Caco-2 (cell line): ENCODE data around the gene OVCA2. TPM values are rescaled to one million over a fixed set of nuclear protein-coding genes. Genes with fewer than 3 reads are reported as not detected.

ENCODE experiments used
- BruUV-seq: library from RNA; stranded (reverse); fragments of 400-500 nt; replicated peaks from 2 replicates; lab custom pipeline; 2021; lab: Mats Ljungman, UMichigan
- CTCF ChIA-PET: fragments of 300-600 bp; sonication (Branson Sonifier 250); formaldehyde crosslinking; loops from one replicate; lab custom pipeline; 2022; ENCODE audit warnings: antibody characterized with exemption; lab: Charles Lee
- POLR2A ChIA-PET: fragments of 300-600 bp; sonication (Branson Sonifier 250); formaldehyde crosslinking; loops from one replicate; lab custom pipeline; 2022; ENCODE audit warnings: antibody characterized with exemption; lab: Charles Lee
- DNase-seq, 2 experiments: peaks; one replicate each; pipeline versions ENCODE4 v3.0.0 to v3.0.0-alpha.2; 2020 to 2022
- H3K27me3 ChIP-seq: replicated peaks from 2 replicates; pipeline ENCODE4 v1.6.0; 2011; ENCODE audit warnings: low read length; ENCODE audit not compliant: control insufficient read depth, insufficient read depth
- H3K36me3 ChIP-seq: 2 replicates; pipeline ENCODE4 v1.5.1; 2011; ENCODE audit warnings: low read length; ENCODE audit not compliant: control insufficient read depth, insufficient read depth
- H3K4me1 ChIP-seq: fragments of 250-450 bp; sonication (Bioruptor Pico); 2 replicates; pipeline ENCODE4 v1.5.1; 2020; ENCODE audit warnings: mild to moderate bottlenecking
- H3K4me3 ChIP-seq: 2 replicates; pipeline ENCODE4 v1.5.1; 2011; ENCODE audit warnings: low read depth, mild to moderate bottlenecking, control low read depth, low read length
- H3K9me3 ChIP-seq: fragments of 250-450 bp; sonication (Bioruptor Pico); 2 replicates; pipeline ENCODE4 v1.5.1; 2020; ENCODE audit warnings: mild to moderate bottlenecking, moderate library complexity
- H3K27ac Mint-ChIP-seq: one replicate; pipeline ENCODE4 v1.8.0; 2022; ENCODE audit warnings: mixed read lengths; ENCODE audit not compliant: unreplicated experiment
- H3K27me3 Mint-ChIP-seq: one replicate; pipeline ENCODE4 v1.8.0; 2022; ENCODE audit warnings: mixed read lengths; ENCODE audit not compliant: insufficient read depth, unreplicated experiment
- H3K36me3 Mint-ChIP-seq: one replicate; pipeline ENCODE4 v1.8.0; 2022; ENCODE audit warnings: mild to moderate bottlenecking, mixed read lengths; ENCODE audit not compliant: insufficient read depth, unreplicated experiment
- H3K4me1 Mint-ChIP-seq: one replicate; pipeline ENCODE4 v1.8.0; 2022; ENCODE audit warnings: low read depth, mixed read lengths; ENCODE audit not compliant: unreplicated experiment
- H3K4me3 Mint-ChIP-seq: one replicate; pipeline ENCODE4 v1.8.0; 2022; ENCODE audit warnings: mild to moderate bottlenecking, moderate library complexity, mixed read lengths; ENCODE audit not compliant: unreplicated experiment
- H3K9me3 Mint-ChIP-seq: one replicate; pipeline ENCODE4 v1.8.0; 2022; ENCODE audit warnings: mixed read lengths; ENCODE audit not compliant: unreplicated experiment
- CTCF ChIP-seq, 2 experiments: fragments of 200-600 bp in 1 of 2; IDR thresholded peaks; 1 replicate in 1 of 2; 2 replicates in 1 of 2; pipeline versions ENCODE4 v1.5.1 to v1.8.0; 2011 to 2022; ENCODE audit warnings: antibody characterized with exemption in 1 of 2, control low read depth in 1 of 2, inconsistent platforms in 1 of 2, low read depth in 1 of 2, low read length in 1 of 2, mild to moderate bottlenecking in 1 of 2, moderate library complexity in 1 of 2; ENCODE audit not compliant: insufficient read depth in 1 of 2, severe bottlenecking in 1 of 2, unreplicated experiment in 1 of 2
- intact Hi-C: fragments of 100-400 bp; cut with micrococcal nuclease; formaldehyde crosslinking; loops from one replicate; pipeline ENCODE4 v1.10.0; 2022; ENCODE audit not compliant: unreplicated experiment
- total RNA-seq: library from RNA; stranded (reverse); gene quantifications from 2 replicates; pipeline ENCODE4 v1.2.3, GENCODE V29; 2022

The OVCA2 gene
- total RNA-seq, 1 experiment from 2014 or later: 39.3 TPM

GRCh38 chr17:2049333-2050299, 7.8 kb downstream of the OVCA2 start:
- POLR2A ChIA-PET: no interaction called here
- no peak for TF ChIP-seq CTCF (IDR thresholded peaks at IDR 0.05; ENCODE audit: insufficient read depth in 1 of 2, low read depth in 1 of 2, low read length in 1 of 2, severe bottlenecking in 1 of 2, unreplicated experiment in 1 of 2)
- intact Hi-C loops: loop anchor here (5.0 to 10.0 kb wide), 3 partner anchors 123 to 303 kb away; no protein-coding TSS in a partner anchor
- BruUV-seq: TSS peak; percentile 51
- Mint-ChIP-seq H3K9me3 (no peaks in the 10 kb centered on the region), H3K4me1 (no peaks in the 10 kb centered on the region), H3K36me3 (peaks cover 28% of the 10 kb centered on the region), H3K27me3 (peaks cover 12% of the 10 kb centered on the region), H3K27ac (peak overlapping the region; percentile 49), H3K4me3 (peak overlapping the region; percentile 70)
- Histone ChIP-seq H3K4me3 (peak overlapping the region; percentile 53), H3K36me3 (no peaks in the 10 kb centered on the region), H3K4me1 (peaks cover 16% of the 10 kb centered on the region), H3K9me3 (no peaks in the 10 kb centered on the region), H3K27me3 (no peaks in the 10 kb centered on the region)
- CTCF ChIA-PET: interaction anchor here (0.7 to 1.3 kb wide), 5 partner anchors 141 to 474 kb away, joined by 3 to 6 read pairs (median 4); no protein-coding TSS in a partner anchor
- DNase-seq: peak; percentile 84 to 90

GRCh38 chr17:2050300-2051060, 8.7 kb downstream of the OVCA2 start:
- Mint-ChIP-seq H3K36me3 (peaks cover 23% of the 10 kb centered on the region), H3K4me1 (no peaks in the 10 kb centered on the region), H3K4me3 (peak overlapping the region; percentile 70), H3K27me3 (peaks cover 12% of the 10 kb centered on the region), H3K9me3 (no peaks in the 10 kb centered on the region), H3K27ac (peak overlapping the region; percentile 49)
- peak; percentile 87 to 89 for DNase-seq
- ChIA-PET POLR2A (interaction anchor here (0.6 kb wide), 4 partner anchors 179 to 311 kb away, joined by 3 to 5 read pairs (median 4); no protein-coding TSS in a partner anchor), CTCF (interaction anchor here (0.6 to 1.3 kb wide), 7 partner anchors 10 to 473 kb away, joined by 3 to 7 read pairs (median 4); no protein-coding TSS in a partner anchor)
- Histone ChIP-seq H3K9me3 (no peaks in the 10 kb centered on the region), H3K4me3 (peak overlapping the region; percentile 53), H3K27me3 (no peaks in the 10 kb centered on the region), H3K36me3 (no peaks in the 10 kb centered on the region), H3K4me1 (peaks cover 16% of the 10 kb centered on the region)
- TF ChIP-seq CTCF (IDR thresholded peaks at IDR 0.05; ENCODE audit: insufficient read depth in 1 of 2, low read depth in 1 of 2, low read length in 1 of 2, severe bottlenecking in 1 of 2, unreplicated experiment in 1 of 2): no peak
- BruUV-seq: no TSS peak
- intact Hi-C loops: loop anchor here (5.0 to 10.0 kb wide), 3 partner anchors 122 to 302 kb away; no protein-coding TSS in a partner anchor
